Endothelial cell of umbilical vein (primary cell): ENCODE measurements around the gene CFAP45. TPM values are rescaled to one million over a fixed set of nuclear protein-coding genes. Genes with fewer than 3 reads are reported as not detected.

ENCODE experiments used
- BruUV-seq: library from RNA; stranded (reverse); fragments of 400-500 nt; replicated peaks from 2 replicates; lab custom pipeline; 2021; lab: Mats Ljungman, UMichigan
- CTCF ChIA-PET: fragments of 300-600, 350-600 bp; sonication (Branson Sonifier 250); formaldehyde crosslinking; loops from one replicate; lab custom pipeline; 2021; ENCODE audit warnings: antibody characterized with exemption, inconsistent platforms; lab: Charles Lee
- POLR2A ChIA-PET: fragments of 300-600, 350-600 bp; sonication (Branson Sonifier 250); formaldehyde crosslinking; loops from one replicate; lab custom pipeline; 2021; ENCODE audit warnings: antibody characterized with exemption, inconsistent platforms; lab: Charles Lee
- DNase-seq: peaks from one replicate; pipeline ENCODE4 v3.0.0-alpha.2; 2011; ENCODE audit warnings: low read depth, low spot score
- FAIRE-seq: peaks from 2 replicates; lab custom pipeline; 2011; peaks lifted over from hg19 to GRCh38; lab: Jason Lieb, UNC
- H2AFZ ChIP-seq: 2 replicates; pipeline ENCODE4 v1.6.0; 2012; ENCODE audit warnings: low read depth, low read length, control low read depth, inconsistent platforms
- H3K27ac ChIP-seq: 2 replicates; pipeline ENCODE4 v1.5.1; 2011; ENCODE audit warnings: low read depth, mild to moderate bottlenecking, control low read depth, low read length, moderate library complexity; ENCODE audit not compliant: insufficient read depth
- H3K27me3 ChIP-seq, 2 experiments: 2 replicates each; pipeline versions ENCODE4 v1.6.0 to v1.6.1; 2011; ENCODE audit warnings: low read length in 2 of 2, mixed read lengths in 1 of 2; ENCODE audit not compliant: control insufficient read depth in 2 of 2, insufficient read depth in 2 of 2
- H3K36me3 ChIP-seq, 2 experiments: 2 replicates in 1 of 2; 3 replicates in 1 of 2; pipeline ENCODE4 v1.5.1; 2011; ENCODE audit warnings: low read length in 2 of 2, mild to moderate bottlenecking in 1 of 2, moderate library complexity in 1 of 2; ENCODE audit not compliant: control insufficient read depth in 2 of 2, insufficient read depth in 2 of 2; ENCODE audit errors: extremely low read depth in 1 of 2
- H3K4me1 ChIP-seq: 3 replicates; pipeline ENCODE4 v1.5.1; 2011; ENCODE audit warnings: mild to moderate bottlenecking, low read length; ENCODE audit not compliant: control insufficient read depth, insufficient read depth; ENCODE audit errors: extremely low read depth
- H3K4me2 ChIP-seq: 2 replicates; pipeline ENCODE4 v1.6.1; 2011; ENCODE audit warnings: low read length, control low read depth, mixed read lengths; ENCODE audit not compliant: insufficient read depth
- H3K4me3 ChIP-seq, 3 experiments: fragments of 200-600 bp in 1 of 3; sonication (generic), shearing (Covaris generic) in 1 of 3; replicated peaks in 1 of 3; 2 replicates each; pipeline ENCODE4 v1.5.1; 2011 to 2016; ENCODE audit warnings: control low read depth in 3 of 3, low read length in 3 of 3, mild to moderate bottlenecking in 2 of 3, inconsistent platforms in 1 of 3, low read depth in 1 of 3, moderate library complexity in 1 of 3; ENCODE audit not compliant: insufficient read depth in 1 of 3
- H3K79me2 ChIP-seq: 2 replicates; pipeline ENCODE4 v1.6.0; 2012; ENCODE audit warnings: low read length, inconsistent platforms; ENCODE audit not compliant: control insufficient read depth, insufficient read depth
- H3K9ac ChIP-seq: replicated peaks from 2 replicates; pipeline ENCODE3; 2011; ENCODE audit warnings: low read length, control low read depth; ENCODE audit not compliant: insufficient read depth; ENCODE audit errors: extremely low read depth
- H3K9me1 ChIP-seq: replicated peaks from 3 replicates; pipeline ENCODE4 v1.6.0; 2011; ENCODE audit warnings: mild to moderate bottlenecking, low read length; ENCODE audit not compliant: control insufficient read depth, insufficient read depth; ENCODE audit errors: extremely low read depth
- H3K9me3 ChIP-seq: replicated peaks from 2 replicates; pipeline ENCODE4 v1.5.1; 2012; ENCODE audit warnings: low read length, inconsistent platforms; ENCODE audit not compliant: control insufficient read depth, insufficient read depth
- H4K20me1 ChIP-seq: replicated peaks from 2 replicates; pipeline ENCODE3; 2011; ENCODE audit warnings: mild to moderate bottlenecking, low read length; ENCODE audit not compliant: control insufficient read depth, insufficient read depth; ENCODE audit errors: extremely low read depth
- EZH2 ChIP-seq: IDR thresholded peaks from 2 replicates; pipeline ENCODE4 v1.6.1; 2012; ENCODE audit warnings: borderline replicate concordance, low read depth, mild to moderate bottlenecking, moderate library complexity, low read length, inconsistent platforms; ENCODE audit not compliant: severe bottlenecking
- FOS ChIP-seq: IDR thresholded peaks from 2 replicates; pipeline ENCODE4 v1.6.1; 2011; ENCODE audit warnings: mild to moderate bottlenecking, low read length, moderate library complexity, borderline replicate concordance; ENCODE audit not compliant: insufficient read depth
- GATA2 ChIP-seq: IDR thresholded peaks from 2 replicates; pipeline ENCODE4 v1.7.0; 2011; ENCODE audit warnings: low read depth, mild to moderate bottlenecking, moderate library complexity, mixed read lengths, low read length; ENCODE audit not compliant: insufficient read length, insufficient read depth
- JUN ChIP-seq: IDR thresholded peaks from 2 replicates; pipeline ENCODE4 v1.6.1; 2011; ENCODE audit warnings: borderline replicate concordance, low read depth; ENCODE audit not compliant: insufficient read length, insufficient read depth
- MYC ChIP-seq: IDR thresholded peaks from one replicate; pipeline ENCODE4 v1.6.1; 2011; ENCODE audit warnings: mild to moderate bottlenecking, low read depth, low read length
- POLR2A ChIP-seq: IDR thresholded peaks from 2 replicates; pipeline ENCODE4 v1.6.1; 2012; ENCODE audit warnings: low read depth, mild to moderate bottlenecking, control low read depth, low read length
- POLR2AphosphoS5 ChIP-seq: IDR thresholded peaks from 2 replicates; pipeline ENCODE4 v1.6.1; 2012; ENCODE audit warnings: low read depth, mild to moderate bottlenecking, control low read depth, low read length, moderate library complexity; ENCODE audit not compliant: insufficient read depth
- dilution Hi-C: fragments of 300-500 bp; cut with MboI; formaldehyde crosslinking; loops from one replicate; pipeline ENCODE4 v1.15.0; 2019; ENCODE audit warnings: low sequenced_read_pairs; ENCODE audit not compliant: extremely low pct_ligation_motif_present
- intact Hi-C: fragments of 100-400 bp; cut with micrococcal nuclease; formaldehyde crosslinking; loops from one replicate; pipeline ENCODE4 v1.10.0; 2022
- polyA plus RNA-seq, 4 experiments: library from polyadenylated mRNA; depleted of rRNA in 3 of 4; stranded (reverse) in 3 of 4; unstranded in 1 of 4; fragments of >200 nt; gene quantifications; 2 replicates each; pipeline versions ENCODE4 v1.2.1 to v1.2.3, GENCODE V29; 2011 to 2012; ENCODE audit warnings: missing spikeins in 1 of 4
- total RNA-seq: library from RNA; stranded (reverse); gene quantifications from 2 replicates; pipeline ENCODE4 v1.2.3, GENCODE V29; 2021
- TF ChIP-seq, protein P1 (sequence below), 2 donors: IDR thresholded peaks; 1 replicate in 1 of 2; 2 replicates in 1 of 2; pipeline ENCODE4 v1.5.1; 2011; ENCODE audit warnings: low read length in 2 of 2, mild to moderate bottlenecking in 2 of 2, moderate library complexity in 2 of 2, control low read depth in 1 of 2, inconsistent platforms in 1 of 2, low read depth in 1 of 2; ENCODE audit not compliant: insufficient read depth in 1 of 2; ENCODE audit errors: extremely low read depth in 1 of 2
- TF ChIP-seq, protein P2 (sequence below): IDR thresholded peaks from 2 replicates; pipeline ENCODE4 v1.6.1; 2011; ENCODE audit not compliant: insufficient read depth, insufficient read length

Gene CFAP45
- total and polyA plus RNA-seq, 2 donors (not counting 3 experiments of a cell fraction or from before 2014, with no cell fraction given): 0.25 to 2.5 TPM

DNA sequence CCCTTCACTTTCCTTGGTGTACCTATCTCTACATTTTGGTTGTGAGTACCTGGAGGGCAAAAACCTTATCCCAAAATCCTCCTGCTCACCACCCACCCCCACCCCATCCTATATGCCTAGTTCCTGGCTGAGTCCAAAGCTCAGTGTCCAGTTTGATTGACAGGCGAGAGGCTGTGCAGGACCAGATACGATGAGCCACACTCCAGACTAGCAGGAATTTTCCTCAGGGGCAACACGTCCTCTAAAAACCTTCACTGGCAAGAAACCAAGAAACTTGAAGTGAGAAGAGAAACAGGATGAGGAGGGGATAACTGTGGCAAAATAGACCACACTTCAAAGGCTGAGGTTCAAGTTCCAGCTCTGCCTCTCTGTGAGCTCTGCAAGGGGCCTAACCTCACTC, 74.4 kb downstream of the CFAP45 start:
- no peak for FAIRE-seq
- Histone ChIP-seq H3K36me3 (no peaks in the 10 kb centered on the region), H3K4me1 (no peaks in the 10 kb centered on the region)

More for the DNA sequence above, 74.4 kb downstream of the CFAP45 start:
- ChIA-PET CTCF (interaction anchor here (0.6 to 9.0 kb wide), 3 partner anchors 26 to 396 kb away, joined by 3 to 71 read pairs (median 3); no protein-coding TSS in a partner anchor), POLR2A (no interaction called here)
- Histone ChIP-seq H4K20me1 (no peaks in the 10 kb centered on the region), H3K27ac (no peak overlapping the region), H3K4me2 (no peak overlapping the region), H3K4me3 (no peak overlapping the region), H3K27me3 (peaks cover 18 to 23% of the 10 kb centered on the region in 2 experiments), H3K9me1 (no peaks in the 10 kb centered on the region), H3K9ac (no peak overlapping the region), H3K79me2 (no peaks in the 10 kb centered on the region), H3K9me3 (no peaks in the 10 kb centered on the region), H2AFZ (no peak overlapping the region)
- intact Hi-C loops: no loop called here
- BruUV-seq: no TSS peak
- DNase-seq: no peak
- TF ChIP-seq FOS (no peak), MYC (no peak), GATA2 (no peak), JUN (no peak), POLR2A (no peak), EZH2 (no peak), POLR2AphosphoS5 (no peak)
- TF ChIP-seq, protein P1, sequence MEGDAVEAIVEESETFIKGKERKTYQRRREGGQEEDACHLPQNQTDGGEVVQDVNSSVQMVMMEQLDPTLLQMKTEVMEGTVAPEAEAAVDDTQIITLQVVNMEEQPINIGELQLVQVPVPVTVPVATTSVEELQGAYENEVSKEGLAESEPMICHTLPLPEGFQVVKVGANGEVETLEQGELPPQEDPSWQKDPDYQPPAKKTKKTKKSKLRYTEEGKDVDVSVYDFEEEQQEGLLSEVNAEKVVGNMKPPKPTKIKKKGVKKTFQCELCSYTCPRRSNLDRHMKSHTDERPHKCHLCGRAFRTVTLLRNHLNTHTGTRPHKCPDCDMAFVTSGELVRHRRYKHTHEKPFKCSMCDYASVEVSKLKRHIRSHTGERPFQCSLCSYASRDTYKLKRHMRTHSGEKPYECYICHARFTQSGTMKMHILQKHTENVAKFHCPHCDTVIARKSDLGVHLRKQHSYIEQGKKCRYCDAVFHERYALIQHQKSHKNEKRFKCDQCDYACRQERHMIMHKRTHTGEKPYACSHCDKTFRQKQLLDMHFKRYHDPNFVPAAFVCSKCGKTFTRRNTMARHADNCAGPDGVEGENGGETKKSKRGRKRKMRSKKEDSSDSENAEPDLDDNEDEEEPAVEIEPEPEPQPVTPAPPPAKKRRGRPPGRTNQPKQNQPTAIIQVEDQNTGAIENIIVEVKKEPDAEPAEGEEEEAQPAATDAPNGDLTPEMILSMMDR (IDR thresholded peaks at IDR 0.05; ENCODE audit: extremely low read depth in 1 of 2, insufficient read depth in 1 of 2, low read depth in 1 of 2, low read length in 2 of 2): no peak
- TF ChIP-seq, protein P2, sequence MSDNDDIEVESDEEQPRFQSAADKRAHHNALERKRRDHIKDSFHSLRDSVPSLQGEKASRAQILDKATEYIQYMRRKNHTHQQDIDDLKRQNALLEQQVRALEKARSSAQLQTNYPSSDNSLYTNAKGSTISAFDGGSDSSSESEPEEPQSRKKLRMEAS: no peak
- dilution Hi-C loops: no loop called here
